Fibroblast of skin of left biceps (primary cell): ENCODE data around the gene FOXO6.
A peak's percentile ranks its signal among the peaks of the same experiment; 100 is the strongest.

Experiments used
- DNase-seq, 2 experiments: peaks; one replicate each; pipeline ENCODE4 v3.0.0-alpha.2; 2013; ENCODE audit warnings: low read depth in 2 of 2

The FOXO6 gene

GRCh38 chr1:41404308-41404761 is 43.1 kb downstream of the FOXO6 start:
- no peak for DNase-seq

GRCh38 chr1:41407664-41408252 is 46.5 kb downstream of the FOXO6 start:
- DNase-seq = no peak

GRCh38 chr1:41408691-41409090 is 47.5 kb downstream of the FOXO6 start:
- no peak for DNase-seq

- DNase-seq = no peak
Observed at GRCh38 chr1:41409825-41410224, 48.6 kb downstream of the FOXO6 start.

- no peak for DNase-seq
Observed at GRCh38 chr1:41410462-41410861, 49.2 kb downstream of the FOXO6 start.

- no peak for DNase-seq
Observed at GRCh38 chr1:41411229-41411628, 50.0 kb downstream of the FOXO6 start.

- no peak for DNase-seq
Observed at GRCh38 chr1:41412748-41413147, 51.5 kb downstream of the FOXO6 start.

- DNase-seq = no peak
Observed at GRCh38 chr1:41413748-41414281, 52.6 kb downstream of the FOXO6 start.

GRCh38 chr1:41414296-41414695 is 53.1 kb downstream of the FOXO6 start:
- DNase-seq = no peak

GRCh38 chr1:41414716-41415306 is 53.6 kb downstream of the FOXO6 start:
- no peak for DNase-seq

- no peak for DNase-seq
Observed at GRCh38 chr1:41416081-41416480, 54.8 kb downstream of the FOXO6 start.

GRCh38 chr1:41416552-41417334 is 55.5 kb downstream of the FOXO6 start:
- DNase-seq = peak; percentile 13 to 26

- DNase-seq = no peak
Observed at GRCh38 chr1:41417335-41417682, 56.1 kb downstream of the FOXO6 start.

- no peak for DNase-seq
Observed at GRCh38 chr1:41417746-41418145, 56.5 kb downstream of the FOXO6 start.

GRCh38 chr1:41418857-41419583 is 57.8 kb downstream of the FOXO6 start:
- peak in 1 of 2 experiments; percentile 9 for DNase-seq

GRCh38 chr1:41419584-41420295 is 58.5 kb downstream of the FOXO6 start:
- DNase-seq = no peak

GRCh38 chr1:41420351-41420750 is 59.1 kb downstream of the FOXO6 start:
- no peak for DNase-seq

GRCh38 chr1:41420860-41421259 is 59.6 kb downstream of the FOXO6 start:
- no peak for DNase-seq

GRCh38 chr1:41422306-41422705 is 61.1 kb downstream of the FOXO6 start:
- no peak for DNase-seq

GRCh38 chr1:41423511-41424191 is 62.4 kb downstream of the FOXO6 start:
- no peak for DNase-seq

- DNase-seq = no peak
Observed at GRCh38 chr1:41424581-41425118, 63.4 kb downstream of the FOXO6 start.
